GM12878 (cell line): ENCODE results near the gene DDX56. TPM values are rescaled to one million over a fixed set of nuclear protein-coding genes. Genes with fewer than 3 reads are reported as not detected.

Source experiments
- ATAC-seq: fragments of 200-7000 bp; cut with Tn5 transposase; 3 replicates; pipeline ENCODE4 v1.9.1; 2020; ENCODE audit warnings: mild to moderate bottlenecking, moderate library complexity
- BruUV-seq: library from RNA; stranded (reverse); fragments of 400-500 nt; replicated peaks from 2 replicates; lab custom pipeline; 2021; lab: Mats Ljungman, UMichigan
- CTCF ChIA-PET: fragments of 300-600 bp; sonication (Branson Sonifier 250); formaldehyde crosslinking; extraction: SDS; loops from one replicate; lab custom pipeline; 2021; ENCODE audit warnings: inconsistent platforms; lab: Yijun Ruan, JAX
- POLR2A ChIA-PET: fragments of 350-600 bp; formaldehyde crosslinking; extraction: SDS; loops from one replicate; lab custom pipeline; 2021; ENCODE audit warnings: inconsistent platforms; lab: Charles Lee
- RAD21 ChIA-PET: fragments of 300-600 bp; sonication (Branson Sonifier 250); formaldehyde crosslinking; loops from one replicate; lab custom pipeline; 2023; ENCODE audit warnings: antibody characterized with exemption; ENCODE audit not compliant: unreplicated experiment; lab: Charles Lee
- SMC1A ChIA-PET: fragments of 300-600 bp; sonication (Branson Sonifier 250); formaldehyde crosslinking; loops from one replicate; lab custom pipeline; 2023; ENCODE audit not compliant: unreplicated experiment, uncharacterized antibody; lab: Charles Lee
- DNase-seq: peaks from one replicate; pipeline ENCODE4 v3.0.0-alpha.2; 2011; ENCODE audit warnings: low read depth, low spot score
- FAIRE-seq: peaks from 3 replicates; lab custom pipeline; 2011; peaks lifted over from hg19 to GRCh38; lab: Jason Lieb, UNC
- H2AFZ ChIP-seq: 2 replicates; pipeline ENCODE4 v1.6.0; 2011; ENCODE audit warnings: low read depth, low read length, control low read depth; ENCODE audit not compliant: control insufficient read depth
- H3K27ac ChIP-seq: 2 replicates; pipeline ENCODE4 v1.5.1; 2011; ENCODE audit warnings: control low read depth; ENCODE audit not compliant: control insufficient read depth, insufficient read depth
- H3K27me3 ChIP-seq, 2 experiments: replicated peaks in 1 of 2; 2 replicates each; pipeline versions ENCODE4 v1.6.0 to v1.6.1; 2011; ENCODE audit warnings: low read length in 1 of 2; ENCODE audit not compliant: control insufficient read depth in 2 of 2, insufficient read depth in 2 of 2
- H3K36me3 ChIP-seq, 2 experiments: 2 replicates each; pipeline ENCODE4 v1.5.1; 2011; ENCODE audit warnings: low read length in 1 of 2; ENCODE audit not compliant: control insufficient read depth in 2 of 2, insufficient read depth in 2 of 2
- H3K4me1 ChIP-seq: 2 replicates; pipeline ENCODE4 v1.6.1; 2011; ENCODE audit warnings: mild to moderate bottlenecking, low read length, moderate library complexity, mixed read lengths; ENCODE audit not compliant: control insufficient read depth, insufficient read depth
- H3K4me2 ChIP-seq: 2 replicates; pipeline ENCODE4 v1.6.0; 2011; ENCODE audit warnings: control low read depth; ENCODE audit not compliant: control insufficient read depth, insufficient read depth
- H3K4me3 ChIP-seq: fragments of 200-600 bp; sonication (generic); 2 replicates; pipeline ENCODE4 v1.5.1; 2016
- H3K79me2 ChIP-seq: 2 replicates; pipeline ENCODE4 v1.6.0; 2011; ENCODE audit warnings: low read length; ENCODE audit not compliant: control insufficient read depth, insufficient read depth
- H3K9ac ChIP-seq: 2 replicates; pipeline ENCODE4 v1.8.0; 2011; ENCODE audit warnings: low read length, control low read depth, mixed read lengths; ENCODE audit not compliant: control insufficient read depth, insufficient read depth
- H3K9me3 ChIP-seq: replicated peaks from 3 replicates; pipeline ENCODE4 v1.5.1; 2011; ENCODE audit warnings: mild to moderate bottlenecking, low read length; ENCODE audit not compliant: control insufficient read depth, insufficient read depth
- H4K20me1 ChIP-seq: 2 replicates; pipeline ENCODE4 v1.6.0; 2011; ENCODE audit not compliant: control insufficient read depth, insufficient read depth
- BRCA1 ChIP-seq: IDR thresholded peaks from 2 replicates; pipeline ENCODE4 v1.6.1; 2011; ENCODE audit warnings: low read depth, low read length, improper control_type of control experiment
- CHD2 ChIP-seq: IDR thresholded peaks from 2 replicates; pipeline ENCODE4 v1.6.1; 2011; ENCODE audit warnings: low read depth, low read length, improper control_type of control experiment, borderline replicate concordance
- EED ChIP-seq: sonication (generic); IDR thresholded peaks from 2 replicates; pipeline ENCODE4 v1.6.1; 2016; ENCODE audit warnings: antibody characterized with exemption, low read depth
- ZNF274 ChIP-seq: IDR thresholded peaks from one replicate; pipeline ENCODE4 v1.8.0; 2011; ENCODE audit not compliant: insufficient read length, insufficient read depth
- WGBS: methylation state at CpG from one replicate; pipeline ENCODE4 v1.1.6; 2016; ENCODE audit warnings: low lambda C conversion rate; ENCODE audit not compliant: insufficient replicate concordance, insufficient coverage; ENCODE audit errors: missing lambda C conversion rate; 5-methylcytosine and 5-hydroxymethylcytosine counted together
- in situ Hi-C: fragments of 300-500 bp; cut with MboI; formaldehyde crosslinking; loops from 9 replicates; pipeline ENCODE4 v1.14.3; 2018; ENCODE audit warnings: mixed read lengths
- intact Hi-C: fragments of 100-400 bp; cut with micrococcal nuclease; formaldehyde crosslinking; loops from one replicate; pipeline ENCODE4 v1.14.2; 2022; ENCODE audit not compliant: unreplicated experiment
- polyA plus RNA-seq, 11 experiments: library from polyadenylated mRNA; depleted of rRNA in 4 of 11; unstranded in 6 of 11; stranded (reverse) in 5 of 11; fragments of >200 nt; fragmentation: Nextera tagmentation in 4 of 11; fragmentation: Illumina TruSeq in 1 of 11; extraction: Ambion mirVana in 4 of 11; extraction: Trizol in 1 of 11; gene quantifications; 1 replicate in 1 of 11; 2 replicates in 10 of 11; pipeline versions ENCODE4 v1.2.1 to v1.2.3, GENCODE V29; 2011 to 2016; ENCODE audit warnings: inconsistent platforms in 2 of 11, missing spikeins in 2 of 11, low read depth in 1 of 11
- total RNA-seq, 4 experiments: library from RNA; depleted of rRNA in 3 of 4; stranded (reverse); fragments of >200 nt in 3 of 4; fragmentation: Illumina TruSeq in 1 of 4; extraction: Trizol in 1 of 4; gene quantifications; 2 replicates each; pipeline versions ENCODE4 v1.2.1 to v1.2.3, GENCODE V29; 2013 to 2021
- TF ChIP-seq, protein P1 (sequence below): fragments of 450-650 bp; IDR thresholded peaks from 2 replicates; pipeline ENCODE4 v1.6.1; 2016; ENCODE audit warnings: mild to moderate bottlenecking, moderate library complexity, borderline replicate concordance

DDX56 gene
- total and polyA plus RNA-seq, 10 of the 15 experiments (the other 5 are each of a cell fraction or from before 2014, with no cell fraction given) = 19.8 to 136 (median 81.3) TPM

DNA sequence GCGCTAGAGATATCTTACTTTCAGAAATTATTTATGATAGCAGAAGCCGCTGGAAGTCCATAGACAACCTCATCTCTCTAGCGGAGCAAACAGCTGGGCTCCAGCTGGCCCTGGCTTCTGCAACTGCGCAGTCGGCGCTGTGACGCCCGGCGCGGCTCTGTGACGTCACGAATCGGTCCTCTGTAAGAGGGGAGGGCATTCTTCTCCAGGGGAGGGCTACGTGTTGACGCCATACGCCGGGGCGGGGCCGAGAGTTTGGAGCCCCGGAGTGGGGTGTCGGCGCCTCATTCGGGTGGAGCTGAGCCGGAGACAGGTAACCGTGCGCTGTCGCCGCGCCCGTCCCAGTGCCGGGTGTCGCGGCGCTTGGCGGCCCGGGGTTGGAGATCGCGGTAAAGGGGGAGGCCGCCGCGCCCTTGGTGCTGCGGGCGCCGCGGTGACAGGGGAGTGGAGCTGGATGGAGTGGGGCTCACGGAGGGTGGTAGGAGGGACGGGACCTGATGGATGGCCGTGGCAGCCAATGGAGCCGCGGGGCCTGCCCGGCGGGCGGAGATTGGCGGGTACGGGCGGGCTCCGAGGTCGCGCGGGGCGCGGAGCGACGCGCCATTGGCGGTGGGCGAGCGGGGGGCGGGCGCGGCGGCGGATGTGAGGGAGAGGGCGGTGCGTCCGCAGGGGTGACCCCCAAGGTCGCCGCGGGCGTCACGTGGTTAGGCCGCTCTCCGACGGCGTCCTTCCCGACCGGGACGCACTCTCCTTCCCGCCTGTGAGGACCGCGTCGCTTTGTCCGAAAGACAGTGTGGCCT, 32.8 kb upstream of the DDX56 start, which contains the start of gene OGDH (continued):
- TF ChIP-seq, protein P1, sequence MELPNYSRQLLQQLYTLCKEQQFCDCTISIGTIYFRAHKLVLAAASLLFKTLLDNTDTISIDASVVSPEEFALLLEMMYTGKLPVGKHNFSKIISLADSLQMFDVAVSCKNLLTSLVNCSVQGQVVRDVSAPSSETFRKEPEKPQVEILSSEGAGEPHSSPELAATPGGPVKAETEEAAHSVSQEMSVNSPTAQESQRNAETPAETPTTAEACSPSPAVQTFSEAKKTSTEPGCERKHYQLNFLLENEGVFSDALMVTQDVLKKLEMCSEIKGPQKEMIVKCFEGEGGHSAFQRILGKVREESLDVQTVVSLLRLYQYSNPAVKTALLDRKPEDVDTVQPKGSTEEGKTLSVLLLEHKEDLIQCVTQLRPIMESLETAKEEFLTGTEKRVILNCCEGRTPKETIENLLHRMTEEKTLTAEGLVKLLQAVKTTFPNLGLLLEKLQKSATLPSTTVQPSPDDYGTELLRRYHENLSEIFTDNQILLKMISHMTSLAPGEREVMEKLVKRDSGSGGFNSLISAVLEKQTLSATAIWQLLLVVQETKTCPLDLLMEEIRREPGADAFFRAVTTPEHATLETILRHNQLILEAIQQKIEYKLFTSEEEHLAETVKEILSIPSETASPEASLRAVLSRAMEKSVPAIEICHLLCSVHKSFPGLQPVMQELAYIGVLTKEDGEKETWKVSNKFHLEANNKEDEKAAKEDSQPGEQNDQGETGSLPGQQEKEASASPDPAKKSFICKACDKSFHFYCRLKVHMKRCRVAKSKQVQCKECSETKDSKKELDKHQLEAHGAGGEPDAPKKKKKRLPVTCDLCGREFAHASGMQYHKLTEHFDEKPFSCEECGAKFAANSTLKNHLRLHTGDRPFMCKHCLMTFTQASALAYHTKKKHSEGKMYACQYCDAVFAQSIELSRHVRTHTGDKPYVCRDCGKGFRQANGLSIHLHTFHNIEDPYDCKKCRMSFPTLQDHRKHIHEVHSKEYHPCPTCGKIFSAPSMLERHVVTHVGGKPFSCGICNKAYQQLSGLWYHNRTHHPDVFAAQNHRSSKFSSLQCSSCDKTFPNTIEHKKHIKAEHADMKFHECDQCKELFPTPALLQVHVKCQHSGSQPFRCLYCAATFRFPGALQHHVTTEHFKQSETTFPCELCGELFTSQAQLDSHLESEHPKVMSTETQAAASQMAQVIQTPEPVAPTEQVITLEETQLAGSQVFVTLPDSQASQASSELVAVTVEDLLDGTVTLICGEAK = no peak
- TF ChIP-seq BRCA1 (peak; percentile 67), EED (peak; percentile 36)

- no peaks in the 10 kb centered on the region for H3K9me3 ChIP-seq
- intact Hi-C loops (loop anchor here (5.0 kb wide), 1 partner anchor 192 kb away; the partner anchor contains the start of gene PPIA), in situ Hi-C loops (no loop called here)
- no peak for TF ChIP-seq ZNF274
- TF ChIP-seq CHD2 = no peak
- H3K4me2 ChIP-seq = no peak overlapping the region
- CTCF ChIA-PET = interaction anchor here (2.0 to 2.7 kb wide), 2 partner anchors 34 to 243 kb away, joined by 7 to 13 read pairs; partner anchors contain the start of gene H2AZ2
- H3K36me3 ChIP-seq = no peaks in the 10 kb centered on the region
- H3K79me2 ChIP-seq = peaks cover 30% of the 10 kb centered on the region
- RAD21 ChIA-PET = interaction anchor here (2.2 to 3.3 kb wide), 3 partner anchors 34 to 240 kb away, joined by 13 to 36 read pairs (median 36); no protein-coding TSS in a partner anchor
- ATAC-seq = no peak
- no peaks in the 10 kb centered on the region for H4K20me1 ChIP-seq
- SMC1A ChIA-PET = interaction anchor here (1.3 to 8.8 kb wide), 5 partner anchors 12 to 244 kb away, joined by 3 to 103 read pairs (median 9); partner anchors contain the start of genes H2AZ2 and TMED4
- peaks cover 19% of the 10 kb centered on the region for H3K4me1 ChIP-seq
- H3K4me3 ChIP-seq = 0 out of 2 replicates have a peak overlapping the region, but pooled peaks have one; percentile 66
- H2AFZ ChIP-seq = no peak overlapping the region
- POLR2A ChIA-PET = interaction anchor here (0.6 to 7.8 kb wide), 12 partner anchors 10 to 242 kb away, joined by 3 to 95 read pairs (median 4); partner anchors contain the start of gene ZMIZ2
- no TSS peak for BruUV-seq
- H3K9ac ChIP-seq = no peak overlapping the region
- no peak for FAIRE-seq
- no peak overlapping the region for H3K27ac ChIP-seq
- 43% methylated on average over 2 of the region's 2 CpGs for WGBS
- DNase-seq = no peak
- no peaks in the 10 kb centered on the region for H3K27me3 ChIP-seq
These were observed 31.2 kb upstream of the DDX56 start for GRCh38 chr7:44604941-44605340.
